ENCODE results near the gene RASL12.
"Not testable (repeated sequence)": the region's sequence is repeated elsewhere in the genome, so short reads cannot be mapped to it uniquely, and the experiment has no call there.

Gene RASL12

GRCh38 chr15:65054333-65055200 is 13.2 kb downstream of the RASL12 start:
- peak; percentile 76 for DNase-seq

- no peak for DNase-seq
Observed at GRCh38 chr15:65052956-65053355, 14.8 kb downstream of the RASL12 start.

- DNase-seq = no peak
Observed at GRCh38 chr15:65051266-65051665, 16.5 kb downstream of the RASL12 start.

GRCh38 chr15:65050270-65050669 is 17.5 kb downstream of the RASL12 start:
- no peak for DNase-seq

GRCh38 chr15:65049418-65049840 is 18.4 kb downstream of the RASL12 start:
- peak; percentile 80 for DNase-seq

- DNase-seq = no peak
Observed at GRCh38 chr15:65048241-65048640, 19.6 kb downstream of the RASL12 start.

- DNase-seq = no peak
Observed at GRCh38 chr15:65044724-65045481, 22.9 kb downstream of the RASL12 start, which contains the start of gene SLC51B. Gene SLC51B, plus strand, starts transcription at chr15:65045387. Its CDS starts 4,618 bp downstream, at chr15:65050005.

GRCh38 chr15:65044218-65044617 is 23.6 kb downstream of the RASL12 start:
- not testable (repeated sequence) for DNase-seq

GRCh38 chr15:65042776-65043327 is 24.9 kb downstream of the RASL12 start:
- DNase-seq = no peak

- DNase-seq = no peak
Observed at GRCh38 chr15:65041787-65042186, 26.0 kb downstream of the RASL12 start.

GRCh38 chr15:65040461-65040860 is 27.3 kb downstream of the RASL12 start:
- no peak for DNase-seq

- no peak for DNase-seq
Observed at GRCh38 chr15:65038836-65039235, 29.0 kb downstream of the RASL12 start.

GRCh38 chr15:65038428-65038827 is 29.4 kb downstream of the RASL12 start:
- DNase-seq = no peak

- DNase-seq = no peak
Observed at GRCh38 chr15:65037309-65037708, 30.5 kb downstream of the RASL12 start.

- DNase-seq = no peak
Observed at GRCh38 chr15:65034719-65035118, 33.1 kb downstream of the RASL12 start.

- no peak for DNase-seq
Observed at GRCh38 chr15:65033659-65034269, 34.0 kb downstream of the RASL12 start.

GRCh38 chr15:65032801-65033537 is 34.8 kb downstream of the RASL12 start:
- peak; percentile 55 for DNase-seq

GRCh38 chr15:65029736-65030208 is 38.0 kb downstream of the RASL12 start:
- DNase-seq = no peak

GRCh38 chr15:65028921-65029735 is 38.7 kb downstream of the RASL12 start, which contains the start of gene MTFMT:
Gene MTFMT, minus strand, starts transcription at chr15:65029639. Its CDS starts 26 bp downstream, at chr15:65029613.
- peak; percentile 88 for DNase-seq

GRCh38 chr15:65028338-65028737 is 39.5 kb downstream of the RASL12 start:
- DNase-seq = no peak

GRCh38 chr15:65027593-65027992 is 40.2 kb downstream of the RASL12 start:
- no peak for DNase-seq
